Subcutaneous abdominal adipose tissue (tissue), 5 donors: ENCODE results near the gene RASSF1.

Experiments
- H3K27ac ChIP-seq: one replicate; pipeline ENCODE4 v1.7.0; 2013; ENCODE audit warnings: low read depth, mild to moderate bottlenecking, inconsistent platforms, low read length, moderate library complexity
- H3K27me3 ChIP-seq, 5 donors: one replicate each; pipeline ENCODE4 v1.7.0; 2013; ENCODE audit warnings: low read length in 5 of 5, inconsistent platforms in 1 of 5; ENCODE audit not compliant: control insufficient read depth in 5 of 5, insufficient read depth in 4 of 5
- H3K36me3 ChIP-seq, 5 donors: one replicate each; pipeline ENCODE4 v1.7.0; 2013; ENCODE audit warnings: low read length in 5 of 5; ENCODE audit not compliant: control insufficient read depth in 5 of 5, insufficient read depth in 5 of 5
- H3K4me1 ChIP-seq, 5 donors: one replicate each; pipeline ENCODE4 v1.7.0; 2013; ENCODE audit warnings: low read length in 5 of 5, mild to moderate bottlenecking in 3 of 5, moderate library complexity in 1 of 5; ENCODE audit not compliant: control insufficient read depth in 5 of 5, insufficient read depth in 5 of 5
- H3K4me3 ChIP-seq, 5 donors: one replicate each; pipeline ENCODE4 v1.7.0; 2013; ENCODE audit warnings: low read length in 5 of 5, low read depth in 1 of 5
- H3K9ac ChIP-seq, 5 donors: one replicate each; pipeline ENCODE4 v1.7.0; 2013; ENCODE audit warnings: low read length in 5 of 5, mild to moderate bottlenecking in 4 of 5, moderate library complexity in 3 of 5
- H3K9me3 ChIP-seq, 5 donors: one replicate each; pipeline ENCODE4 v1.7.0; 2013; ENCODE audit warnings: low read length in 5 of 5; ENCODE audit not compliant: control insufficient read depth in 5 of 5
- donor health status: healthy.
- donor health status: healthy.
- donor health status: healthy.
- donor health status: healthy.
- donor health status: healthy.

RASSF1 gene

GRCh38 chr3:50340448-50341329 is at the start of gene RASSF1:
Gene RASSF1 (minus strand): TSS chr3:50340836. CDS start chr3:50340805, 31 bp downstream.
- H3K27me3 ChIP-seq = no peaks in the 10 kb centered on the region
- peak within 1 kb of the TSS in 4 of 5 donors; percentile 22 to 82 (median 38) for H3K9ac ChIP-seq
- no peaks in the 10 kb centered on the region for H3K36me3 ChIP-seq
- peak within 1 kb of the TSS; percentile 71 to 76 (median 71) for H3K4me3 ChIP-seq
- peak within 1 kb of the TSS; percentile 13 for H3K27ac ChIP-seq
- H3K9me3 ChIP-seq = no peaks in the 10 kb centered on the region
- peaks cover 7 to 68% (median 62%) of the 10 kb centered on the region in 5 donors for H3K4me1 ChIP-seq

- H3K4me1 ChIP-seq = peaks cover 0 to 17% (median 12%) of the 10 kb centered on the region in 5 donors
- no peak overlapping the region for H3K27ac ChIP-seq
- H3K36me3 ChIP-seq = no peaks in the 10 kb centered on the region
- H3K27me3 ChIP-seq = no peaks in the 10 kb centered on the region
- H3K4me3 ChIP-seq = no peak overlapping the region
- H3K9ac ChIP-seq = no peak overlapping the region
- H3K9me3 ChIP-seq = no peaks in the 10 kb centered on the region
Measured at GRCh38 chr3:50389414-50389767, 48.8 kb upstream of the RASSF1 start.

- H3K9ac ChIP-seq = no peak overlapping the region
Measured at GRCh38 chr3:50388720-50389413, 48.2 kb upstream of the RASSF1 start.

GRCh38 chr3:50388016-50388719 is 47.5 kb upstream of the RASSF1 start:
- no peak overlapping the region for H3K9ac ChIP-seq
- no peaks in the 10 kb centered on the region for H3K27me3 ChIP-seq
- no peak overlapping the region for H3K27ac ChIP-seq
- no peaks in the 10 kb centered on the region for H3K9me3 ChIP-seq
- H3K4me3 ChIP-seq = no peak overlapping the region
- peaks cover 0 to 17% (median 12%) of the 10 kb centered on the region in 5 donors for H3K4me1 ChIP-seq
- H3K36me3 ChIP-seq = no peaks in the 10 kb centered on the region

More at GRCh38 chr3:50388720-50389413, 48.2 kb upstream of the RASSF1 start:
- Histone ChIP-seq H3K27me3 (no peaks in the 10 kb centered on the region), H3K4me3 (no peak overlapping the region), H3K27ac (no peak overlapping the region), H3K4me1 (peaks cover 0 to 17% (median 12%) of the 10 kb centered on the region in 5 donors), H3K9me3 (no peaks in the 10 kb centered on the region), H3K36me3 (no peaks in the 10 kb centered on the region)

- no peak overlapping the region for H3K27ac ChIP-seq
- H3K36me3 ChIP-seq = no peaks in the 10 kb centered on the region
- no peaks in the 10 kb centered on the region for H3K9me3 ChIP-seq
- no peaks in the 10 kb centered on the region for H3K27me3 ChIP-seq
- H3K4me1 ChIP-seq = peaks cover 0 to 5% (median 2%) of the 10 kb centered on the region in 5 donors
- no peak overlapping the region for H3K9ac ChIP-seq
- no peak overlapping the region for H3K4me3 ChIP-seq
Measured at GRCh38 chr3:50385754-50386153, 45.1 kb upstream of the RASSF1 start.

GRCh38 chr3:50383750-50384149 is 43.1 kb upstream of the RASSF1 start:
- peaks cover 0 to 3% (median 0%) of the 10 kb centered on the region in 5 donors for H3K27me3 ChIP-seq
- H3K9ac ChIP-seq = no peak overlapping the region
- no peaks in the 10 kb centered on the region for H3K4me1 ChIP-seq
- no peak overlapping the region for H3K27ac ChIP-seq
- no peak overlapping the region for H3K4me3 ChIP-seq
- no peaks in the 10 kb centered on the region for H3K9me3 ChIP-seq
- no peaks in the 10 kb centered on the region for H3K36me3 ChIP-seq

GRCh38 chr3:50382722-50383121 is 42.1 kb upstream of the RASSF1 start:
- Histone ChIP-seq H3K4me1 (no peaks in the 10 kb centered on the region), H3K4me3 (no peak overlapping the region), H3K27me3 (peaks cover 0 to 3% (median 0%) of the 10 kb centered on the region in 5 donors), H3K27ac (no peak overlapping the region), H3K9ac (no peak overlapping the region), H3K36me3 (no peaks in the 10 kb centered on the region), H3K9me3 (no peaks in the 10 kb centered on the region)

GRCh38 chr3:50381383-50381782 is 40.7 kb upstream of the RASSF1 start:
- Histone ChIP-seq H3K36me3 (no peaks in the 10 kb centered on the region), H3K4me1 (no peaks in the 10 kb centered on the region), H3K27ac (no peak overlapping the region), H3K9me3 (no peaks in the 10 kb centered on the region), H3K4me3 (no peak overlapping the region), H3K27me3 (peaks cover 0 to 3% (median 0%) of the 10 kb centered on the region in 5 donors), H3K9ac (no peak overlapping the region)

GRCh38 chr3:50380405-50381085 is 39.9 kb upstream of the RASSF1 start:
- H3K4me3 ChIP-seq = no peak overlapping the region
- H3K9me3 ChIP-seq = no peaks in the 10 kb centered on the region
- no peaks in the 10 kb centered on the region for H3K4me1 ChIP-seq
- peaks cover 0 to 7% (median 0%) of the 10 kb centered on the region in 5 donors for H3K27me3 ChIP-seq
- H3K27ac ChIP-seq = no peak overlapping the region
- H3K36me3 ChIP-seq = no peaks in the 10 kb centered on the region
- no peak overlapping the region for H3K9ac ChIP-seq
